Measurements from ENCODE around the gene PMEL. TPM values are rescaled to one million over a fixed set of nuclear protein-coding genes. Genes with fewer than 3 reads are reported as not detected.
A peak's percentile ranks its signal among the peaks of the same experiment; 100 is the strongest.

The PMEL gene
- total RNA-seq, 1 experiment from 2014 or later = not detected

DNA sequence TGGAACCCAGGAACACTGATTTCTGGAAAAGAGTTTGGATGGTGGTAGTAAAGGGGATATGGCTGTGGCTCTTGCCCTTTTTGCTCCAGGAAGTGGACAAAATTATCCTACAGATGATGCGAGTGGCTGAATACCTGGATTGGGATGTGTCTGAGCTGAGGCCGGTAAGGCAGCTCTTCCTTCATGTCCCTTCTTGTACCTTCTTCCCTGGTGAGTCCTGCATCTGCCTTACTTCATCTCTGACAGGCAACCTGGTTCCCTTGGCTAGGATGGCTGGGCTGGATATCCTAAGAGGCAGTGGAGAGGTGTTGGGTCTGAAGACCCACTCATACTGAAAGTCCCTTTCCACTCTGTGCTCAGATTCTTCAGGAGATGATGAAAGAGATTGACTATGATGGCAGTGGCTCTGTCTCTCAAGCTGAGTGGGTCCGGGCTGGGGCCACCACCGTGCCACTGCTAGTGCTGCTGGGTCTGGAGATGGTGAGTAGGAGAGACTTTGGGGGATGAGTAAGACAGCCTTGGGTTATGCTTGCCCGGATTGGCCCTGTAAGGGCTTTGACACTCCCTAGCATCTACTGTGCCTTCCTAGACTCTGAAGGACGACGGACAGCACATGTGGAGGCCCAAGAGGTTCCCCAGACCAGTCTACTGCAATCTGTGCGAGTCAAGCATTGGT is 26.9 kb downstream of the PMEL start:
- ChIA-PET POLR2A (interaction anchor here (0.6 to 5.9 kb wide), 15 partner anchors 8 to 209 kb away, joined by 3 to 53 read pairs (median 4); partner anchors contain the start of genes CD63, DGKA, DNAJC14 and ORMDL2), CTCF (interaction anchor here (0.7 to 8.0 kb wide), 23 partner anchors 10 to 239 kb away, joined by 3 to 108 read pairs (median 5); partner anchors contain the start of genes DGKA, DNAJC14, ORMDL2 and PYM1)
- TF ChIP-seq, protein P1, sequence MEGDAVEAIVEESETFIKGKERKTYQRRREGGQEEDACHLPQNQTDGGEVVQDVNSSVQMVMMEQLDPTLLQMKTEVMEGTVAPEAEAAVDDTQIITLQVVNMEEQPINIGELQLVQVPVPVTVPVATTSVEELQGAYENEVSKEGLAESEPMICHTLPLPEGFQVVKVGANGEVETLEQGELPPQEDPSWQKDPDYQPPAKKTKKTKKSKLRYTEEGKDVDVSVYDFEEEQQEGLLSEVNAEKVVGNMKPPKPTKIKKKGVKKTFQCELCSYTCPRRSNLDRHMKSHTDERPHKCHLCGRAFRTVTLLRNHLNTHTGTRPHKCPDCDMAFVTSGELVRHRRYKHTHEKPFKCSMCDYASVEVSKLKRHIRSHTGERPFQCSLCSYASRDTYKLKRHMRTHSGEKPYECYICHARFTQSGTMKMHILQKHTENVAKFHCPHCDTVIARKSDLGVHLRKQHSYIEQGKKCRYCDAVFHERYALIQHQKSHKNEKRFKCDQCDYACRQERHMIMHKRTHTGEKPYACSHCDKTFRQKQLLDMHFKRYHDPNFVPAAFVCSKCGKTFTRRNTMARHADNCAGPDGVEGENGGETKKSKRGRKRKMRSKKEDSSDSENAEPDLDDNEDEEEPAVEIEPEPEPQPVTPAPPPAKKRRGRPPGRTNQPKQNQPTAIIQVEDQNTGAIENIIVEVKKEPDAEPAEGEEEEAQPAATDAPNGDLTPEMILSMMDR (IDR thresholded peaks at IDR 0.05; ENCODE audit: unreplicated experiment) = no peak
- Mint-ChIP-seq H3K27me3 (ENCODE audit: insufficient read depth, unreplicated experiment) (no peaks in the 10 kb centered on the region), H3K36me3 (ENCODE audit: insufficient read depth, unreplicated experiment) (peaks cover 89% of the 10 kb centered on the region), H3K9me3 (ENCODE audit: unreplicated experiment) (no peaks in the 10 kb centered on the region), H3K4me3 (ENCODE audit: unreplicated experiment) (no peak overlapping the region), H3K4me1 (ENCODE audit: insufficient read depth, unreplicated experiment) (peaks cover 59% of the 10 kb centered on the region), H3K27ac (ENCODE audit: low read depth, unreplicated experiment) (peak overlapping the region; percentile 14)
- intact Hi-C loops (cut with micrococcal nuclease) = no loop called here
- no TSS peak for BruUV-seq (replicated peaks)
- DNase-seq (ENCODE audit: unreplicated experiment) = no peak

DNA sequence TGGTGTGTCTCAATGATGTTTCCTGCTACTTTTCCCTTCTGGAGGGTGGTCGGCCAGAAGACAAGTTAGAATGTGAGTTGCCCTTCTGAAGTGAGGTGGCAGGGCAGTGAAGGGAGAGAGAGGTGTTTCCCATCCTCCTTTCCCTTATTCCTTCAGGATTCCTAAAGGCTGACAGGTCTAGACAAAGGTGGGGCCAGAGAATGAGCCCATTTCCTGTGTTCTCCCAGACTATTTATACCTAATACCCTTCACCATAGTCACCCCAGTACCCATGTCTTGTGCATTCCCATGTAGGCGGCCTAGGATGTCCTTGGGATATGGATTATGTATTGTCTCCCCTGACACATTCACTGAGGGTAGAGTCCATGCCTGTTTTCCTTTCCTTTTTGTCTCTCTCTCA is 27.9 kb downstream of the PMEL start:
- no peak overlapping the region for H3K4me3 Mint-ChIP-seq (ENCODE audit: unreplicated experiment)
- intact Hi-C loops (cut with micrococcal nuclease) = no loop called here
- ChIA-PET POLR2A (interaction anchor here (0.8 to 5.9 kb wide), 7 partner anchors 7 to 167 kb away, joined by 3 to 53 read pairs (median 3); partner anchors contain the start of genes DGKA, DNAJC14, ORMDL2 and PA2G4), CTCF (interaction anchor here (0.7 to 8.0 kb wide), 6 partner anchors 10 to 200 kb away, joined by 3 to 108 read pairs (median 6); partner anchors contain the start of genes DGKA, DNAJC14 and PYM1)
- peaks cover 59% of the 10 kb centered on the region for H3K4me1 Mint-ChIP-seq (ENCODE audit: insufficient read depth, unreplicated experiment)
- no TSS peak for BruUV-seq (replicated peaks)
- H3K27ac Mint-ChIP-seq (ENCODE audit: low read depth, unreplicated experiment) = peak overlapping the region; percentile 14
- H3K36me3 Mint-ChIP-seq (ENCODE audit: insufficient read depth, unreplicated experiment) = peaks cover 79% of the 10 kb centered on the region
- no peaks in the 10 kb centered on the region for H3K9me3 Mint-ChIP-seq (ENCODE audit: unreplicated experiment)
- TF ChIP-seq, protein P1 (IDR thresholded peaks at IDR 0.05; ENCODE audit: unreplicated experiment) = no peak
- DNase-seq (ENCODE audit: unreplicated experiment) = peak; percentile 49
- H3K27me3 Mint-ChIP-seq (ENCODE audit: insufficient read depth, unreplicated experiment) = no peaks in the 10 kb centered on the region

DNA sequence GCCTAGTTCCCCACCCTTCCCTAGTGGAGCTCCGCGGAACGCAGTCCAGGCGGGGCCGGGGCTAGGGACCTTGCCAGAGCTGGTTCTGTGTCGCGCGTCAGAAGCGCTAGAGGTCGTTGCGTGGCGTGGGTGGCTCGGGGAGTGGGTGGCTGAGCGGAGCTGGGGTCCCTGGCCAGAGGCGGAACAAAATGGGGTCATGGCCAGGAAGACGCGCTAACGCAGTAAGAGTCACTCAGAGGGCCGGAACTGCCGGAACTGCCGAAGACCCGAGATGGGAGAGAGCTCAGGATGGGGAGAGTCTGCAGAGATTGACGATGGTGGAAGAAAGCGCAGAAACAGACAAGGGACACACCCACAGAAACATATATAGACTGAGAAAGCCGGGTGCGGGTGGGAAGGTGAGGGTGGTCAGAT is 30.1 kb downstream of the PMEL start:
- H3K4me1 Mint-ChIP-seq (ENCODE audit: insufficient read depth, unreplicated experiment) = peaks cover 73% of the 10 kb centered on the region
- H3K9me3 Mint-ChIP-seq (ENCODE audit: unreplicated experiment) = no peaks in the 10 kb centered on the region
- H3K4me3 Mint-ChIP-seq (ENCODE audit: unreplicated experiment) = no peak overlapping the region
- intact Hi-C loops (cut with micrococcal nuclease) = no loop called here
- CTCF ChIA-PET = interaction anchor here (1.2 to 8.0 kb wide), 3 partner anchors 8 to 197 kb away, joined by 4 to 108 read pairs (median 11); partner anchors contain the start of genes DGKA and PYM1
- no peak for DNase-seq (ENCODE audit: unreplicated experiment)
- H3K27me3 Mint-ChIP-seq (ENCODE audit: insufficient read depth, unreplicated experiment) = no peaks in the 10 kb centered on the region
- peaks cover 56% of the 10 kb centered on the region for H3K36me3 Mint-ChIP-seq (ENCODE audit: insufficient read depth, unreplicated experiment)
- TF ChIP-seq, protein P1 (IDR thresholded peaks at IDR 0.05; ENCODE audit: unreplicated experiment) = no peak
- POLR2A ChIA-PET = interaction anchor here (0.6 to 12.6 kb wide), 7 partner anchors 8 to 119 kb away, joined by 3 to 140 read pairs (median 23); partner anchors contain the start of genes DNAJC14, ORMDL2, PYM1 and RAB5B
- peak overlapping the region; percentile 79 for H3K27ac Mint-ChIP-seq (ENCODE audit: low read depth, unreplicated experiment)
- BruUV-seq (replicated peaks) = no TSS peak

DNA sequence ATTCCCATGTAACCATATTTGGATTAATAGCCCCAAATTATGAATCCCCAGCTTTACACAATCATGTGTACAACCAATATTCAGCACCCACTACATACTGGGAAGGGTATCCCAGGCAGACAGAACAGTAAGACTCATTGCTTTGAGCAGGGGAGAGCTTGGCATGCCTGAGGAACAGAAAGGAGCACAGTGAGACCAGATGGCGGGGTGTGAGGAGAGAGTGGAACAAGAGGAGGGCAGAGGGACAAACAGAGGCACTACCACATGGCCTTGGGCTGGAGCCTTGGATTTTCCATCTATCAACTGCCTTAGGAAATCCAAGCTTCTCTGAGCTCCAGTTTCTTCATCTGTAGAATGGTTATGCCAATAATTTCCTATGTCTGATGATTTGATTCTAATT is 31.1 kb downstream of the PMEL start:
- DNase-seq (ENCODE audit: unreplicated experiment) = no peak
- H3K4me3 Mint-ChIP-seq (ENCODE audit: unreplicated experiment) = no peak overlapping the region
- H3K27me3 Mint-ChIP-seq (ENCODE audit: insufficient read depth, unreplicated experiment) = no peaks in the 10 kb centered on the region
- ChIA-PET CTCF (interaction anchor here (1.0 to 8.0 kb wide), 8 partner anchors 7 to 196 kb away, joined by 3 to 108 read pairs (median 4); partner anchors contain the start of genes DGKA, ORMDL2 and PYM1), POLR2A (interaction anchor here (0.6 to 12.6 kb wide), 10 partner anchors 9 to 115 kb away, joined by 3 to 207 read pairs (median 11); partner anchors contain the start of genes DNAJC14, ORMDL2, RAB5B and SARNP)
- TF ChIP-seq, protein P1 (IDR thresholded peaks at IDR 0.05; ENCODE audit: unreplicated experiment) = no peak
- peaks cover 73% of the 10 kb centered on the region for H3K4me1 Mint-ChIP-seq (ENCODE audit: insufficient read depth, unreplicated experiment)
- peaks cover 47% of the 10 kb centered on the region for H3K36me3 Mint-ChIP-seq (ENCODE audit: insufficient read depth, unreplicated experiment)
- no TSS peak for BruUV-seq (replicated peaks)
- intact Hi-C loops (cut with micrococcal nuclease) = no loop called here
- peak overlapping the region; percentile 79 for H3K27ac Mint-ChIP-seq (ENCODE audit: low read depth, unreplicated experiment)
- H3K9me3 Mint-ChIP-seq (ENCODE audit: unreplicated experiment) = no peaks in the 10 kb centered on the region

Data from MCF 10A (cell line).